Measurements from ENCODE around the gene S100A10.

S100A10 gene

GRCh38 chr1:151935894-151936602, 57.6 kb downstream of the S100A10 start:
- TF ChIP-seq, protein P1, sequence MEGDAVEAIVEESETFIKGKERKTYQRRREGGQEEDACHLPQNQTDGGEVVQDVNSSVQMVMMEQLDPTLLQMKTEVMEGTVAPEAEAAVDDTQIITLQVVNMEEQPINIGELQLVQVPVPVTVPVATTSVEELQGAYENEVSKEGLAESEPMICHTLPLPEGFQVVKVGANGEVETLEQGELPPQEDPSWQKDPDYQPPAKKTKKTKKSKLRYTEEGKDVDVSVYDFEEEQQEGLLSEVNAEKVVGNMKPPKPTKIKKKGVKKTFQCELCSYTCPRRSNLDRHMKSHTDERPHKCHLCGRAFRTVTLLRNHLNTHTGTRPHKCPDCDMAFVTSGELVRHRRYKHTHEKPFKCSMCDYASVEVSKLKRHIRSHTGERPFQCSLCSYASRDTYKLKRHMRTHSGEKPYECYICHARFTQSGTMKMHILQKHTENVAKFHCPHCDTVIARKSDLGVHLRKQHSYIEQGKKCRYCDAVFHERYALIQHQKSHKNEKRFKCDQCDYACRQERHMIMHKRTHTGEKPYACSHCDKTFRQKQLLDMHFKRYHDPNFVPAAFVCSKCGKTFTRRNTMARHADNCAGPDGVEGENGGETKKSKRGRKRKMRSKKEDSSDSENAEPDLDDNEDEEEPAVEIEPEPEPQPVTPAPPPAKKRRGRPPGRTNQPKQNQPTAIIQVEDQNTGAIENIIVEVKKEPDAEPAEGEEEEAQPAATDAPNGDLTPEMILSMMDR (IDR thresholded peaks at IDR 0.05; ENCODE audit: low read depth, low read length), result no peak
- no peak overlapping the region for H3K4me3 ChIP-seq (ENCODE audit: low read depth, low read length)

DNA sequence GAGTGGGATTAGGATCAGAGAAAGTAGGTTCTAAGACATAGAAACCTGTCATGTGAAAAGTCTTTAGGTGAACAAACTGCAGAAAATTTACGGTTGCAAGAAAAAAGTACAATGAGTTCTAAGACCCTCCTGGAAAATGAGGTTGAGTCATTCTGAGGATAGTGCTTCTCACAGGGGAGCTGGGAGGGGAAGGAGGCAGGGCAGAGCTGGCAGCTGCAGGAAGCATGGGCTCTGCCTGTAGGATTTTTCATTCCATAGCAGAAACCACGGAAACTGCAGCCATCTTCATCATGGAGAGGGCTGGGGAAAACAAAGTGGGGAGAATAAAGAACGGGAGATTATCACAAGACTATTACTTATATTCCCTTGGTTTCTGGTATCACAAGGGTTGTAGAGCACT, 58.5 kb downstream of the S100A10 start:
- H3K4me3 ChIP-seq (ENCODE audit: low read depth, low read length), result no peak overlapping the region
- TF ChIP-seq, protein P1 (IDR thresholded peaks at IDR 0.05; ENCODE audit: low read depth, low read length), result no peak

GRCh38 chr1:151934048-151934493, 59.6 kb downstream of the S100A10 start:
- TF ChIP-seq, protein P1 (IDR thresholded peaks at IDR 0.05; ENCODE audit: low read depth, low read length), result peak; percentile 84
- H3K4me3 ChIP-seq (ENCODE audit: low read depth, low read length), result no peak overlapping the region
